ENCODE results near the gene PIK3C2A.

DNA sequence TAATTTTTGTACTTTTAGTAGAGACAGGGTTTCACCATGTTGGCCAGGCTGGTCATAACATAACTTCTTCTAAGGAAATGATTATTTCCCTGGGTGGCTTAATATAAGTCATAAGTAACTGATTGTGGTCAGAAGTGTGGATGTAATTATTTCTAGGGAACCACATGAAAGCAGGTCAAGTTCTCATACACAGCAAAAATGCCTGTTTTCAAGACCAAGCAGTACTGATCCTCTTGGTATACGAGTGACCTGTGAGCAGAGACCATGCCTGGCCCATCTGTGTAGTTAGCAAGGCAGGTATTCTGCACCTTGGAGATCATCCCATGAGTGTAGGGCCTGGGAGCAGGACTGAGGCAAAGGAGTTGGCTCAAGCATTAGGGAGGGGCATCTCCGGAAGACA, 36.3 kb upstream of the PIK3C2A start:
- no peak for TF ChIP-seq SIN3A (IDR thresholded peaks at IDR 0.05; ENCODE audit: low read depth, low read length)
- TF ChIP-seq HDGF (IDR thresholded peaks at IDR 0.05): no peak

Measured in GM12878 (cell line).